ENCODE results near the gene ASTN1.

Gene ASTN1

GRCh38 chr1:176852124-176852523, 312.4 kb downstream of the ASTN1 start:
- Histone ChIP-seq H4K8ac (ENCODE audit: low read length) (no peak overlapping the region), H3K18ac (ENCODE audit: low read depth in 1 of 2, low read length in 2 of 2) (no peak overlapping the region), H3K4me3 (ENCODE audit: insufficient read depth in 1 of 2, low read depth in 1 of 2, low read length in 2 of 2) (no peak overlapping the region), H3K36me3 (ENCODE audit: control insufficient read depth in 1 of 2, insufficient read depth in 2 of 2, low read depth in 1 of 2, low read length in 2 of 2) (no peaks in the 10 kb centered on the region), H3K14ac (ENCODE audit: low read length in 2 of 2) (no peak overlapping the region), H3K27me3 (ENCODE audit: control insufficient read depth in 1 of 2, insufficient read depth in 1 of 2, low read length in 2 of 2) (no peaks in the 10 kb centered on the region), H2AK5ac (ENCODE audit: low read length, severe bottlenecking) (no peak overlapping the region), H3K9ac (ENCODE audit: low read length) (no peak overlapping the region), H4K91ac (ENCODE audit: low read length) (no peak overlapping the region), H2BK15ac (ENCODE audit: low read depth, poor library complexity, severe bottlenecking) (no peak overlapping the region), H2BK120ac (ENCODE audit: low read depth, low read length) (no peak overlapping the region), H3K4ac (ENCODE audit: low read depth in 1 of 2, low read length in 2 of 2) (no peak overlapping the region), H3K27ac (ENCODE audit: low read length, poor library complexity, severe bottlenecking) (no peak overlapping the region), H3K23ac (ENCODE audit: low read length in 2 of 2) (no peak overlapping the region), H3K79me1 (replicated peaks; ENCODE audit: low read length, poor library complexity, severe bottlenecking) (no peaks in the 10 kb centered on the region), H2AFZ (ENCODE audit: low read depth, low read length) (no peak overlapping the region), H3K9me3 (ENCODE audit: control insufficient read depth, low read length) (no peaks in the 10 kb centered on the region), H2BK5ac (ENCODE audit: low read depth, low read length, poor library complexity, severe bottlenecking) (no peak overlapping the region), H3K4me2 (ENCODE audit: low read length, poor library complexity, severe bottlenecking) (no peak overlapping the region), H2BK12ac (ENCODE audit: low read length in 2 of 2) (no peak overlapping the region), H3K4me1 (ENCODE audit: control insufficient read depth, insufficient read depth, low read depth, low read length) (no peaks in the 10 kb centered on the region)
- DNase-seq, result no peak
- WGBS, result 88% methylated on average over 3 of the region's 3 CpGs

GRCh38 chr1:176850871-176851270, 313.6 kb downstream of the ASTN1 start:
- no peak overlapping the region for H2AFZ ChIP-seq (ENCODE audit: low read depth, low read length)

GRCh38 chr1:176849281-176849680, 315.2 kb downstream of the ASTN1 start:
- H2BK15ac ChIP-seq (ENCODE audit: low read depth, poor library complexity, severe bottlenecking), result no peak overlapping the region
- H4K91ac ChIP-seq (ENCODE audit: low read length), result no peak overlapping the region
- 100% methylated on average over 2 of the region's 3 CpGs for WGBS
- no peak overlapping the region for H3K4ac ChIP-seq (ENCODE audit: low read depth in 1 of 2, low read length in 2 of 2)
- no peak overlapping the region for H3K18ac ChIP-seq (ENCODE audit: low read depth in 1 of 2, low read length in 2 of 2)
- no peak overlapping the region for H3K9ac ChIP-seq (ENCODE audit: low read length)
- DNase-seq, result no peak
- no peaks in the 10 kb centered on the region for H3K36me3 ChIP-seq (ENCODE audit: control insufficient read depth in 1 of 2, insufficient read depth in 2 of 2, low read depth in 1 of 2, low read length in 2 of 2)
- no peak overlapping the region for H3K4me3 ChIP-seq (ENCODE audit: insufficient read depth in 1 of 2, low read depth in 1 of 2, low read length in 2 of 2)
- H3K4me2 ChIP-seq (ENCODE audit: low read length, poor library complexity, severe bottlenecking), result no peak overlapping the region
- H2BK120ac ChIP-seq (ENCODE audit: low read depth, low read length), result no peak overlapping the region
- H4K8ac ChIP-seq (ENCODE audit: low read length), result no peak overlapping the region
- no peak overlapping the region for H3K23ac ChIP-seq (ENCODE audit: low read length in 2 of 2)
- no peak overlapping the region for H3K14ac ChIP-seq (ENCODE audit: low read length in 2 of 2)
- H2AFZ ChIP-seq (ENCODE audit: low read depth, low read length), result no peak overlapping the region
- no peaks in the 10 kb centered on the region for H3K4me1 ChIP-seq (ENCODE audit: control insufficient read depth, insufficient read depth, low read depth, low read length)
- H2BK12ac ChIP-seq (ENCODE audit: low read length in 2 of 2), result no peak overlapping the region
- no peak overlapping the region for H2BK5ac ChIP-seq (ENCODE audit: low read depth, low read length, poor library complexity, severe bottlenecking)
- no peaks in the 10 kb centered on the region for H3K79me1 ChIP-seq (replicated peaks; ENCODE audit: low read length, poor library complexity, severe bottlenecking)
- peaks cover 0 to 5% of the 10 kb centered on the region in 2 experiments for H3K27me3 ChIP-seq (ENCODE audit: control insufficient read depth in 1 of 2, insufficient read depth in 1 of 2, low read length in 2 of 2)
- H3K27ac ChIP-seq (ENCODE audit: low read length, poor library complexity, severe bottlenecking), result no peak overlapping the region
- H3K9me3 ChIP-seq (ENCODE audit: control insufficient read depth, low read length), result no peaks in the 10 kb centered on the region
- H2AK5ac ChIP-seq (ENCODE audit: low read length, severe bottlenecking), result no peak overlapping the region

More at GRCh38 chr1:176850871-176851270, 313.6 kb downstream of the ASTN1 start:
- Histone ChIP-seq H3K4me3 (ENCODE audit: insufficient read depth in 1 of 2, low read depth in 1 of 2, low read length in 2 of 2) (no peak overlapping the region), H3K9ac (ENCODE audit: low read length) (no peak overlapping the region), H4K8ac (ENCODE audit: low read length) (no peak overlapping the region), H3K23ac (ENCODE audit: low read length in 2 of 2) (no peak overlapping the region), H2BK120ac (ENCODE audit: low read depth, low read length) (no peak overlapping the region), H3K4ac (ENCODE audit: low read depth in 1 of 2, low read length in 2 of 2) (no peak overlapping the region), H3K79me1 (replicated peaks; ENCODE audit: low read length, poor library complexity, severe bottlenecking) (no peaks in the 10 kb centered on the region), H2BK5ac (ENCODE audit: low read depth, low read length, poor library complexity, severe bottlenecking) (no peak overlapping the region), H3K18ac (ENCODE audit: low read depth in 1 of 2, low read length in 2 of 2) (no peak overlapping the region), H3K9me3 (ENCODE audit: control insufficient read depth, low read length) (no peaks in the 10 kb centered on the region), H3K27me3 (ENCODE audit: control insufficient read depth in 1 of 2, insufficient read depth in 1 of 2, low read length in 2 of 2) (no peaks in the 10 kb centered on the region), H3K4me1 (ENCODE audit: control insufficient read depth, insufficient read depth, low read depth, low read length) (no peaks in the 10 kb centered on the region), H2AK5ac (ENCODE audit: low read length, severe bottlenecking) (no peak overlapping the region), H2BK15ac (ENCODE audit: low read depth, poor library complexity, severe bottlenecking) (no peak overlapping the region), H3K14ac (ENCODE audit: low read length in 2 of 2) (no peak overlapping the region), H3K4me2 (ENCODE audit: low read length, poor library complexity, severe bottlenecking) (no peak overlapping the region), H2BK12ac (ENCODE audit: low read length in 2 of 2) (no peak overlapping the region), H4K91ac (ENCODE audit: low read length) (no peak overlapping the region), H3K36me3 (ENCODE audit: control insufficient read depth in 1 of 2, insufficient read depth in 2 of 2, low read depth in 1 of 2, low read length in 2 of 2) (no peaks in the 10 kb centered on the region), H3K27ac (ENCODE audit: low read length, poor library complexity, severe bottlenecking) (no peak overlapping the region)
- no peak for DNase-seq
- WGBS, result 64% methylated on average over 4 of the region's 4 CpGs

- Histone ChIP-seq H3K23ac (ENCODE audit: low read length in 2 of 2) (no peak overlapping the region), H2BK120ac (ENCODE audit: low read depth, low read length) (no peak overlapping the region)
These were observed 317.5 kb downstream of the ASTN1 start for GRCh38 chr1:176847052-176847451.

More at GRCh38 chr1:176847052-176847451, 317.5 kb downstream of the ASTN1 start:
- Histone ChIP-seq H2BK15ac (ENCODE audit: low read depth, poor library complexity, severe bottlenecking) (no peak overlapping the region), H3K27me3 (ENCODE audit: control insufficient read depth in 1 of 2, insufficient read depth in 1 of 2, low read length in 2 of 2) (peaks cover 0 to 8% of the 10 kb centered on the region in 2 experiments), H3K9ac (ENCODE audit: low read length) (no peak overlapping the region), H3K4me3 (ENCODE audit: insufficient read depth in 1 of 2, low read depth in 1 of 2, low read length in 2 of 2) (no peak overlapping the region), H3K14ac (ENCODE audit: low read length in 2 of 2) (no peak overlapping the region), H3K4me1 (ENCODE audit: control insufficient read depth, insufficient read depth, low read depth, low read length) (no peaks in the 10 kb centered on the region), H3K9me3 (ENCODE audit: control insufficient read depth, low read length) (no peaks in the 10 kb centered on the region), H2AK5ac (ENCODE audit: low read length, severe bottlenecking) (no peak overlapping the region), H3K4ac (ENCODE audit: low read depth in 1 of 2, low read length in 2 of 2) (no peak overlapping the region), H3K79me1 (replicated peaks; ENCODE audit: low read length, poor library complexity, severe bottlenecking) (no peaks in the 10 kb centered on the region), H2BK5ac (ENCODE audit: low read depth, low read length, poor library complexity, severe bottlenecking) (no peak overlapping the region), H4K8ac (ENCODE audit: low read length) (no peak overlapping the region), H3K18ac (ENCODE audit: low read depth in 1 of 2, low read length in 2 of 2) (no peak overlapping the region), H2BK12ac (ENCODE audit: low read length in 2 of 2) (no peak overlapping the region), H3K36me3 (ENCODE audit: control insufficient read depth in 1 of 2, insufficient read depth in 2 of 2, low read depth in 1 of 2, low read length in 2 of 2) (no peaks in the 10 kb centered on the region), H3K27ac (ENCODE audit: low read length, poor library complexity, severe bottlenecking) (no peak overlapping the region), H3K4me2 (ENCODE audit: low read length, poor library complexity, severe bottlenecking) (no peak overlapping the region), H4K91ac (ENCODE audit: low read length) (no peak overlapping the region), H2AFZ (ENCODE audit: low read depth, low read length) (no peak overlapping the region)
- DNase-seq, result no peak
- WGBS, result 0% methylated on average over 1 of the region's 1 CpG

Measured in mesenchymal stem cell (in vitro differentiated cells and primary cell).